Activated CD8-positive, alpha-beta memory T cell treated with anti-CD3 and anti-CD28 coated beads, Interleukin-2, amount 50 U/mL, for 24 hours (primary cell): ENCODE results near the gene CAMKK1.

ENCODE experiments used
- DNase-seq: peaks from one replicate; pipeline ENCODE4 v3.0.0-alpha.2; 2020; ENCODE audit errors: extremely low read depth

CAMKK1 gene

DNA sequence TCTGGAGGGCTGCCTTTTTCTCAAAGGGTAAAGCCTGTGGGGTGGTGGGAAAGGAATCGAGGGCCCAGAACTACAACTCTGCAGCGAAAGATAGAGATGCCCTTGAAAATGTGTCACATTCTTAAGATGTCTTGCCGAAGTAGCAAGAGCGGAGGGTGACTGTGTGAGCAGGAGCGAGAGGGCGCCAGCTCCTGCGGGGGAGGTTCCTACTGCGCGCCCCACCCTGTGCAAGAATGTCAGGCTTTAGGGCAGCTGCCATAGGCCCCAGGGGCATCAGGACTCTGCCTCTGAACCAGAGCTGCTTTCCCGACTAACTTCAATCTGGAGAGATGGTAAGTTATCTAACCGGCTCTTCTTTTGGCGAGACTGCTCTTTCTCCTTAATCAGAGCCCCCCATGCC is 80.1 kb downstream of the CAMKK1 start:
- no peak for DNase-seq

DNA sequence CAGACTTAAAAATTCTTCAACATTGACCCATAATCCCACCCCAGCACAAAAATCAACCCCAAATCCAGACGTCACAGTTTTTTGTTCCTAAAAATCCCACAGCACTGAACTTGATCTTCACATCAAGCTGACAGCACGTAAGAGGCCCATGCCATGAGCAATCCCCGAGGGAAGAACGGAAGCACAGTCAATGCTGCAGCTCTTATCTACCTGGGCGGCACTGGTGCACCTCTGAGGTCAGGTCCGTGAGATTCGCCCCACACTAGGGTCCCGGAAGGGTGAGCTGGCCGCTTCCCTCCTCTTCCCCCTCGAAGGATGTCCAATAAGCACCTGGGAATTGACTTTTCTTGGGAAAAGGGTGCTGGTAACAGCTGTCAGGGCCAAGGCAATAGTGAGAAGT is 80.6 kb downstream of the CAMKK1 start:
- DNase-seq = no peak
